Stimulated activated CD8-positive, alpha-beta memory T cell treated with anti-CD3 and anti-CD28 coated beads, Interleukin-15, amount 100 ng/mL, for 48 hours (primary cell): ENCODE measurements around the gene MST1.

Source experiments
- DNase-seq, 2 donors: peaks; one replicate each; pipeline ENCODE4 v3.0.0-alpha.2; 2020; ENCODE audit warnings: low read depth in 2 of 2

Gene MST1

DNA sequence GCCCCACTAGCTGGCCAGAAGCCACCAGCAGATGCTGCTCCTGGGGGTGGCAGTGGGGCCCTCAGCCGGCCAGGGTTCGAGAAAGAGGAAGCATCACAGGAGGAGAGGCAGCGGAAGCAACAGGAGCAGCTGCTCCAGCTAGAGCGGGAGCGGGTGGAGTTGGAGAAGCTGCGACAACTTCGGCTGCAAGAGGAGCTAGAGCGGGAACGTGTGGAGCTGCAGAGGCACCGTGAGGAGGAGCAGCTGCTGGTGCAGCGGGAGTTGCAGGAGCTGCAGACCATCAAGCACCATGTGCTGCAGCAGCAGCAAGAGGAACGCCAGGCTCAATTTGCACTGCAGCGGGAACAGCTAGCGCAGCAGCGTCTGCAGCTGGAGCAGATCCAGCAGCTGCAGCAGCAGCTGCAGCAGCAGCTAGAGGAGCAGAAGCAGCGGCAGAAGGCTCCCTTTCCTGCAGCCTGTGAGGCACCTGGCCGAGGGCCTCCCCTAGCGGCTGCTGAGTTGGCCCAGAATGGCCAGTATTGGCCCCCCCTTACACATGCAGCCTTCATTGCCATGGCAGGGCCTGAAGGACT is 32.6 kb downstream of the MST1 start:
- DNase-seq: no peak

DNA sequence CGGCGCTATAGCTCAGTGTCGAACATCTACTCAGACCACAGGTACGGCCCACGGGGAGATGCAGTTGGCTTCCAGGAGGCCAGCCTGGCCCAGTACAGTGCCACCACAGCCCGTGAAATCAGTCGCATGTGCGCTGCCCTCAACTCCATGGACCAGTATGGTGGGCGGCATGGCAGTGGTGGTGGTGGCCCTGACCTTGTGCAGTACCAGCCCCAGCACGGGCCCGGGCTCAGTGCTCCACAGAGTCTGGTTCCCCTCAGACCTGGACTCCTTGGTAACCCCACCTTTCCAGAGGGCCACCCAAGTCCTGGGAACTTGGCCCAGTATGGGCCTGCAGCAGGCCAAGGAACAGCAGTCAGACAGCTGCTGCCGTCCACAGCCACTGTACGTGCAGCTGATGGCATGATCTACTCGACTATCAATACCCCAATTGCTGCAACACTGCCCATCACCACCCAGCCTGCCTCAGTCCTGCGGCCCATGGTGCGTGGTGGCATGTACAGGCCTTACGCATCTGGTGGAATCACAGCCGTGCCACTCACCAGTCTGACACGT is 33.5 kb downstream of the MST1 start:
- no peak for DNase-seq

DNA sequence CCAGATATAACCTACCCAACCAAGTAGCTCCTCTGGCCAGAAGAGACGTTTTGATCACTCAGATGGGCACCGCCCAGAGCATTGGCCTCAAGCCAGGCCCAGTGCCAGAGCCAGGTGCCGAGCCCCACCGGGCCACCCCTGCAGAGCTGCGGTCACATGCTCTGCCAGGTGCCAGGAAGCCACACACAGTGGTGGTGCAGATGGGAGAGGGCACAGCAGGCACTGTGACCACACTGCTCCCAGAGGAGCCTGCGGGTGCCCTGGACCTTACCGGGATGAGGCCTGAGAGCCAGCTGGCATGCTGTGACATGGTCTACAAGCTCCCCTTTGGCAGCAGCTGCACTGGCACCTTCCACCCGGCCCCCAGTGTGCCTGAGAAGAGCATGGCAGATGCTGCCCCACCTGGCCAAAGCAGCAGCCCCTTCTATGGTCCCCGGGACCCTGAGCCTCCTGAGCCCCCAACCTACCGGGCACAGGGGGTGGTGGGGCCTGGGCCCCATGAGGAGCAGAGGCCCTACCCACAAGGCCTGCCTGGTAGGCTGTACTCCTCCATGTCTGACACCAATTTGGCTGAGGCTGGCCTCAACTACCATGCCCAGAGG is 34.2 kb downstream of the MST1 start:
- no peak for DNase-seq

DNA sequence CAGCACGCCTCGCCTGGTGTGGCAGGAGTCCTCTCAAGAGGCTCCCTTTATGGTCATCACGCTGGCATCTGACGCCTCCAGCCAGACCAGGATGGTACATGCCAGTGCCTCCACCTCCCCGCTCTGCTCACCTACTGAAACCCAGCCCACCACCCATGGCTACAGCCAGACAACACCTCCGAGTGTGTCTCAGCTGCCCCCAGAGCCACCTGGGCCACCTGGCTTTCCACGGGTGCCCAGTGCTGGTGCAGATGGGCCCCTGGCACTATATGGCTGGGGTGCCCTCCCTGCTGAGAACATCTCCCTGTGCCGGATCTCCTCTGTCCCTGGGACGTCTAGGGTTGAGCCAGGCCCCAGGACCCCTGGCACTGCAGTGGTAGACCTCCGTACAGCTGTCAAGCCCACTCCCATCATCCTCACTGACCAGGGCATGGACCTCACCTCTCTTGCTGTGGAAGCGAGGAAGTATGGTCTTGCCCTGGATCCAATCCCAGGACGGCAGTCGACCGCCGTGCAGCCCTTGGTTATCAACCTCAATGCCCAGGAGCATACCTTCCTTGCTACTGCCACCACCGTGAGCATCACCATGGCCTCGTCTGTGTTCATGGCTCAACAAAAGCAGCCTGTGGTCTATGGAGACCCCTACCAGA is 35.0 kb downstream of the MST1 start:
- DNase-seq: no peak

- DNase-seq: no peak
These were observed 35.7 kb downstream of the MST1 start for GRCh38 chr3:49653621-49654020.

- DNase-seq: no peak
These were observed 36.3 kb downstream of the MST1 start for GRCh38 chr3:49652903-49653415.

- no peak for DNase-seq
These were observed 36.9 kb downstream of the MST1 start for GRCh38 chr3:49652218-49652902.

DNA sequence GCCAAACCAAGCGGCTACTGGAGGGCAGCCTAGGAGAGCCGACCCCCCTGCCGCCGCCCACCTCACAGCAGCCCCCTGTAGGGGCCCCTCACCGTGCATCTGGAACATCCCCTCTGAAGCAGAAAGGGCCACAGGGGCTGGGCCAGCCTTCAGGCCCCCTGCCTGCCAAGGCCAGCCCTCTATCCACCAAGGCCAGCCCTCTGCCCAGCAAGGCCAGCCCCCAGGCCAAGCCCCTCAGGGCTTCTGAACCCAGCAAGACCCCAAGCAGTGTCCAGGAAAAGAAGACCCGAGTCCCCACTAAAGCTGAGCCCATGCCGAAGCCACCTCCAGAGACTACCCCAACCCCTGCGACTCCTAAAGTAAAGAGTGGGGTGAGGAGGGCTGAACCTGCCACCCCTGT is 38.6 kb downstream of the MST1 start:
- no peak for DNase-seq

- no peak for DNase-seq
These were observed 39.1 kb downstream of the MST1 start for GRCh38 chr3:49650177-49650576.

GRCh38 chr3:49649576-49649975 is 39.7 kb downstream of the MST1 start:
- DNase-seq: no peak

DNA sequence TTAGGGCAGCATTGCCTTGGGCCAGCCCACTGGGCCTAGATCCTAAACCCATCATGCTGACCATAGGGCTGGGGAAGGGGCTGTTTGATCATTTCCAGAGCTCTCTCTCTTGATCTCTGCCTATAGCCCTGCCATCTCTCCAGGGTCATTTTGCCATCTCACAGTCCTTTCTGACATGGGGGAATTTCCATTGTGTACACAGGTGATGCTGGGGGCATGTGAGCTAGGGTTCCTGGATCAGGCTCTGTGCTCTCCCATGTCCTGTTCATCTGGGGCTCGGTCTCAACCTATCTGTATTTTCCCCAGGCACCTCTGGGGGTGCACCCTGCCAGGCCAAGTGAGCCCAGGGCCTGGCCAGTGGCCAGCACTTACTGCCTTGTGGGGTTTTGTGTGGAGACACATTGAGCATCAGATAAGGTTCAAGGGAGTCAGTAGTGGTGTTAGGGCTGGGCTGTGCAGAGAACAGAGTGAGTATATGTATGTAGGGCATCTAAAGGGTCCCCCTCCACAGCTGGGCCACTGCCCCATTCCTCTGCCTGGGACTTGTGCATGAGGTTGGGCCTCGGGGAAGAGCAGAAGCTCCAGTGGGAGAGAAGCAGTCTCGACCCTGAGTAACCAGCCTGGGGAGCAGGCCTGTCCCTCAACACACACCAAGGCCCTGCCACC is 40.8 kb downstream of the MST1 start:
- no peak for DNase-seq

- DNase-seq: no peak
These were observed 41.5 kb downstream of the MST1 start for GRCh38 chr3:49647741-49648140.

DNA sequence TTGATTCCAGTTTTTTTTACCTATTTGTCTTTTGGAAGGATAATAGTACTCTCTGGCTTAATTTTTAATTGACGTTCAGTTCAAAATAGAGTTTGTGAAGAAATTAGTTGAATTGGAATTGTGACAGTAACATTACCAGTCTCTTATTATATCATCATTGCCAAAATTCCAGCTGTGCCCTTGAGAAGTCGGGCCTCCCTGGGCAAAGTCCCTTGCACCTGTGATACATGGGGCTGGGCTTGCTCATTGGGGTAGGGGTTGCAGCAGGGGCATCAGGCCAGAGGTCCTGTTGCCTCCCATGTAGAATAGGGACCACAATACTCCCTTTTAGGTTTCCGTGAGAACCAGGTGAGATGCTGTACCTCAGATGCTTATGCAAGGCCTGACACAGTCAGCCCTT is 43.0 kb downstream of the MST1 start:
- no peak for DNase-seq

DNA sequence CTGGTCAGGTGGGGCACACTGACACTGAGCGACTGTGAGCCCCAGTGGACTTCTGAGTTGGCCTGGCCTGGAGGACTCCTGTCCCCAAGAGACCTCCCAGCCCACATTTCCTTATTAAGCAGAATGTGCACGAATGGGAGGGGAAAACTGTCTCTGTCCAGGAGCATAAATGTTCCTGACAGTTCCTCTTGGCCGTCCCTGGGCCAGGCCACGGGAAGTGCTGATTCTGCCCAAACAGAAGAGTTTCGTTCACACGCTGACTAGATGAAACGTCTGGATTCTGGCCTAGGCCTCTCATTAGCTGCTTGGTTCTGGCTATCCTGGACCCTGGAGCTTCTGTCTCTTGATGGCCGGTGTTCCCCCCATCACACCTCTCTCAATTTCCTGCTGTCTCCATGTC is 44.6 kb downstream of the MST1 start:
- no peak for DNase-seq

GRCh38 chr3:49642708-49643145 is 46.5 kb downstream of the MST1 start:
- no peak for DNase-seq

DNA sequence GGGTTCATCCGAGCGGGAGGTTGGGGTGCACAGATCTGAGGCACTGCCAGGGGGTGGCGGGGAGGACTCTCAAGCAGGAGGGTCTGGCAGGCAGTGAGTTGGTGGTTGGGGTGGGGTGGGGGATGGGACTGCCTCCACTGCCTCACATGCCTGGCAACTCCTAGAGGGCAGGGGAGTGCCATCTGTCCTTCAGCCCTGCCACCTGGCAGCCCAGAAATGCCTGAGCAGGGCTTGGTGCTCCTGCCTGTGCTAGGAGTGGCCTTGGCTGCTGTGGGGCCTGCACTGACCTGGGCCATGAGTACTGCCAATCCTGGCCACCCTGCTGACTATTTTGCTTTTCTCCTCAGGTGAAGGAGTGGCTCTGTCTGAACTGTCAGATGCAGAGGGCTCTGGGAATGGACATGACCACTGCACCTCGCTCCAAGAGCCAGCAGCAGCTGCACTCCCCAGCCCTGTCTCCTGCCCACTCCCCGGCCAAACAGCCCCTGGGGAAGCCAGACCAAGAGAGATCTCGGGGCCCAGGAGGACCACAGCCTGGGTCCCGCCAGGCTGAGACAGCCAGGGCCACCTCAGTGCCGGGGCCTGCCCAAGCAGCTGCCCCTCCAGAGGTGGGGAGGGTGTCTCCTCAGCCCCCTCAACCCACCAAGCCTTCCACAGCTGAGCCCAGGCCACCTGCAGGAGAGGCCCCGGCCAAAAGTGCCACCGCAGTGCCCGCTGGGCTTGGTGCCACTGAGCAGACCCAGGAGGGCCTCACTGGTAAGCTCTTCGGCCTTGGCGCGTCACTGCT is 47.2 kb downstream of the MST1 start:
- DNase-seq: no peak

DNA sequence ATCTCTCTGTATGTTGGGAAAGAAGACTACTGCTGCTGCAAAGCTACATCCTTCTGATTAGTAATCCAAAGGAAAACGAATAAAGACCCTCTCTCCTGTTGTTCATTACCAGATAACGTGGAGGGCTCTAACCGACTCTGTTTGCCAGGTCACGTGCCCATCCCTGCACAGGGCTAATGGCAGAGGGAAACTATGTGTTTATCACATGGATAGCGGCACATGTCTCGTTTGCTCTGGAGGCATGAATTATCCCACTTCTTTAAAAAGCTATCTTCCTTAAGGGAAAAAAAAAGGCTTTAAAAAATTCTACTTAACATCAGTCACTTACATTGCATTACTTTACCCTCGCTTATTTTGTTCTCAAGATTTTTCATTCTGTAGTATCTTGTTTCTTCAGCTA is 48.0 kb downstream of the MST1 start:
- no peak for DNase-seq

DNA sequence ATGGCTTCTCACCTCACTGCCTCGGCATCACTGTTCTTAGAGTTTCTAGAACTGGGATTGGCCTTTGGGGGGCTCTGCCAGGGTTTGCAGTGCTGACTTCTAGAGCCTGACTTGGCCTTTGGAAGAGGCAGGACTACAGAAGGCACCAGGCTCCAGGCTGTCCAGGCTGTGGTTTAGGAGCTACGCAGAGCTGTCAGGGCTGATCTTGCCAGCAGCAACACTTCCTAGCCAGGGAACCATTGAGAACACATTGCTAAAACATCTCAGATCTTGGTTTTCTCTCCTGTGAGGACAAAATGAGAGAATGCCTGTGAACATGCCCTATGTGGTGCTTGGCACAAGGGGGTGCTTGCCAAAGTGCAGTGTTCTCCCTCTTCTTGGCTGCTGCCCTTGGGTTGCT is 49.7 kb downstream of the MST1 start:
- DNase-seq: no peak

DNA sequence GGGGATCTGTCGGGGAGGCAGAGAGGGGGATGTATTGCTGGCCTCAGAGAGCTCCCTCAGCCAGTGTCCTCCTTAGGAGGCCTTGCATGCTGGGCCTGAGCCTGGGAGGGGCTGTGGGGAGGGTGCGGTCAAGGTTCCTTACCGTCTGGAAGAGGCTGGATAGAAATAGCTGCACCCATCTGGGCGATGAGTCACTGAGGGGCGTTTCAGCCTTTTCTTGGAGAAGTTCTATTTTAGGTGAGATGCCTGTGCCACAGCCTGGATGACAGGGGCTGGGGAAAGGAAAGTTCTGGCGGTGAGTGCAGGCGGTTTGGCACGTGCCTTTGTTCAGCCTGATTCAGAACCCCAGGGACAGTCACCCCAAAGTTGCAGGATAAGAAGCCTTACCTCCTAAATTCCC is 50.8 kb downstream of the MST1 start:
- no peak for DNase-seq

GRCh38 chr3:49636883-49637609 is 52.2 kb downstream of the MST1 start:
- no peak for DNase-seq
